NCI-H524 (cell line): ENCODE data around the gene HLA-C.
"Not testable (repeated sequence)": the region's sequence is repeated elsewhere in the genome, so short reads cannot be mapped to it uniquely, and the experiment has no call there.

Experiments
- DNase-seq, 2 experiments: peaks; one replicate each; lab custom pipeline; 2025; lab: John Stamatoyannopoulos, UW

HLA-C gene

GRCh38 chr6:31271641-31272357 lies at the start of gene HLA-C:
TSS of gene HLA-C (minus strand) at chr6:31272092. CDS start at chr6:31272071, 21 bp downstream.
- peak; percentile 2 to 40 for DNase-seq

- DNase-seq, result no peak
These were observed 49.3 kb upstream of the HLA-C start for GRCh38 chr6:31321005-31321707.

GRCh38 chr6:31317036-31317435 lies 45.1 kb upstream of the HLA-C start:
- no peak for DNase-seq

- no peak for DNase-seq
These were observed 37.7 kb upstream of the HLA-C start for GRCh38 chr6:31309641-31310040.

- DNase-seq, result no peak
These were observed 36.9 kb upstream of the HLA-C start for GRCh38 chr6:31308845-31309175.

- no peak for DNase-seq
These were observed 36.4 kb upstream of the HLA-C start for GRCh38 chr6:31308050-31308844.

GRCh38 chr6:31307669-31308049 lies 35.8 kb upstream of the HLA-C start:
- DNase-seq, result no peak

- no peak for DNase-seq
These were observed 33.9 kb upstream of the HLA-C start for GRCh38 chr6:31305703-31306219.

- no peak for DNase-seq
These were observed 32.8 kb upstream of the HLA-C start for GRCh38 chr6:31304683-31305082.

GRCh38 chr6:31300797-31301196 lies 28.9 kb upstream of the HLA-C start:
- DNase-seq, result no peak

- peak in 1 of 2 experiments; percentile 16 for DNase-seq
These were observed 28.1 kb upstream of the HLA-C start for GRCh38 chr6:31299947-31300346.

GRCh38 chr6:31299511-31299910 lies 27.6 kb upstream of the HLA-C start:
- no peak for DNase-seq

GRCh38 chr6:31294056-31294455 lies 22.2 kb upstream of the HLA-C start:
- no peak for DNase-seq

- DNase-seq, result no peak
These were observed 21.5 kb upstream of the HLA-C start for GRCh38 chr6:31293343-31293742.

GRCh38 chr6:31289788-31290187 lies 17.9 kb upstream of the HLA-C start:
- DNase-seq, result no peak

- DNase-seq, result no peak
These were observed 15.7 kb upstream of the HLA-C start for GRCh38 chr6:31287619-31288018.

- peak in 1 of 2 experiments; percentile 3 for DNase-seq
These were observed 14.1 kb upstream of the HLA-C start for GRCh38 chr6:31285982-31286381.

- peak in 1 of 2 experiments; percentile 50 for DNase-seq
These were observed 13.6 kb upstream of the HLA-C start for GRCh38 chr6:31285486-31285885.

- DNase-seq, result not testable (repeated sequence)
These were observed 7.8 kb upstream of the HLA-C start for GRCh38 chr6:31279647-31280046.

GRCh38 chr6:31272836-31273626 lies 1.1 kb upstream of the HLA-C start:
- no peak for DNase-seq

GRCh38 chr6:31272436-31272835 lies 544 bp upstream of the HLA-C start:
- DNase-seq, result no peak
